ENCODE results near the gene BHLHA9. TPM values are rescaled to one million over a fixed set of nuclear protein-coding genes. Genes with fewer than 3 reads are reported as not detected.
A peak's percentile ranks its signal among the peaks of the same experiment; 100 is the strongest.

The BHLHA9 gene
- polyA plus RNA-seq, 4 donors: not detected

DNA sequence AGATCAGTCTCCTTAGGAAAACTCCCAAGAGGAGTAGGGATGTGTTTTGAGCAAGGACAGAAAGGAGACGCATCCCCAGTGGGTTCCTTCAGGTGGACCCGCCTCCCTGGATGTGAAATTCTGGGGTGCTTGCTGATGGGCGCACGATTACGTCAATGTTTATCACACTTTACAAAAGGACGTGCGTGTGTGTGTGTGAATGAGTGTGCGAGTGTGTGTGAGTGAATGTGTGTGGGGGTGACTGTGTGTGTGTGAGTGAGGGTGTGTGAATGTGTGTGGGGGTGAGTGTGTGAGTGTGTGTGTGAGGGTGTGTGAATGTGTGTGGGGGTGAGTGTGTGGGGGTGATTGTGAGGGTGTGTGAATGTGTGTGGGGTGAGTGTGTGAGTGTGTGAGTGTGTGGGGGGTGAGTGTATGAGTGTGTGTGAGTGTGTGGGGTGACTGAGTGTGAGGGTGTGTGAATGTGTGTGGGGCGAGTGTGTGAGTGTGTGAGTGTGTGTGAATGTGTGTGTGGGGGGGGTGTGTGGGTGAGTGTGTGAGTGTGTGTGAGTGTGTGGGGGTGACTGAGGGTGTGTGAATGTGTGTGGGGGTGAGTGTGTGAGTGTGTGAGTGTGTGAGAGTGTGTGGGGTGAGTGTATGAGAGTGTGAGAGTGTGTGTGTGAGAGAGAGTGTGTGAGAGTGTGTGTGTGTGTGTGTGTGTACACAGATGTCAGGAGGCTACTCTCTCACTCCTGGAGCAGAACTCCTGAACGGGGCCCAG lies 5.1 kb downstream of the BHLHA9 start:
- 72 to 80% (median 75%) methylated on average over 10 of the region's 10 CpGs for WGBS, 3 donors
- H3K4me3 ChIP-seq (ENCODE audit: low read depth in 1 of 3, low read length in 3 of 3): no peak overlapping the region
- H3K4me1 ChIP-seq (ENCODE audit: control insufficient read depth in 3 of 3, insufficient read depth in 2 of 3, low read depth in 1 of 3, low read length in 2 of 3): no peaks in the 10 kb centered on the region
- no peaks in the 10 kb centered on the region for H3K9me3 ChIP-seq (ENCODE audit: control insufficient read depth in 2 of 2, insufficient read depth in 1 of 2, low read depth in 1 of 2, low read length in 1 of 2)
- H3K27ac ChIP-seq (ENCODE audit: low read depth in 1 of 3, low read length in 2 of 3): no peak overlapping the region
- no peaks in the 10 kb centered on the region for H3K36me3 ChIP-seq (ENCODE audit: control insufficient read depth in 3 of 3, insufficient read depth in 2 of 3, low read depth in 1 of 3, low read length in 3 of 3)
- DNase-seq (no peak), FAIRE-seq (no peak)
- peaks cover 9 to 45% (median 14%) of the 10 kb centered on the region in 3 donors for H3K27me3 ChIP-seq (ENCODE audit: control insufficient read depth in 3 of 3, insufficient read depth in 3 of 3, low read length in 3 of 3)

DNA sequence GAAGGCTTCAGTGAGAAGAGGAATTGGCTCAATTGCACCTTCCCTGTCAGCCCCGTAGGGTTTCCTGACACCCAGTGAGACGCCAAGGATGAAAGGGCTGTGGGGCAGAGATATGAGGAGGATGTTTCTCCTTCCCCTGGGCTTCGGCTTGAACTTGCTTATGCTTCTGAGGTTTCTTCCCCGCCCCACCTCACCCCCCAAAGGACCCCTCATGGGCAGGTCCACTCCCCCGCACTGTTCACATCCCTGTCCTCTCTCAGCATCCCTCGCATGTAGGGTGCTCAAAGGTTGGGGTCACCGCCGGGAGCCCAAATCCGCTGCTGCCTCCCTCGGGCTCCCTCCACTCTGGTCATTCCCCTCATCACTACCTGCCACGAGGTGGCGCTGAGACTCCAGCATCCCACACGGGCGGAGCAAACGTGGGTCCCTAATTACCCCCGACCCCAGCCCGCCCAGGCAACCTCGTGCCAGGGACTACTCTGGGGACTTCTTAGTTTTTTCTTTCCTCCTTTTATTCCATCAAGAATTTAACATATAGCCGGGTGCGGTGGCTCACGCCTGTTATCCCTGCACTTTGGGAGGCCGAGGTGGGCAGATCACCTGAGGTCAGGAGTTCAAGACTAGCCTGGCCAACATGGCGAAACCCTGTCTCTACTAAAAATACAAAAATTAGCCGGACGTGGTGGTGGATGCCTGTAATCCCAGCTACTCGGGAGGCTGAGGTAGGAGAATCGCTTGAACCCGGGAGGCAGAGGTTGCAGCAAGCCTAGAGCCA lies 5.9 kb downstream of the BHLHA9 start:
- no peaks in the 10 kb centered on the region for H3K36me3 ChIP-seq (ENCODE audit: control insufficient read depth in 3 of 3, insufficient read depth in 2 of 3, low read depth in 1 of 3, low read length in 3 of 3)
- WGBS, 3 donors: 23 to 24% (median 23%) methylated on average over 26 to 28 of the region's 28 CpGs
- H3K9me3 ChIP-seq (ENCODE audit: control insufficient read depth in 2 of 2, insufficient read depth in 1 of 2, low read depth in 1 of 2, low read length in 1 of 2): no peaks in the 10 kb centered on the region
- FAIRE-seq (no peak), DNase-seq (peak; percentile 46 to 60)
- peaks cover 2 to 48% (median 13%) of the 10 kb centered on the region in 3 donors for H3K27me3 ChIP-seq (ENCODE audit: control insufficient read depth in 3 of 3, insufficient read depth in 3 of 3, low read length in 3 of 3)
- H3K4me3 ChIP-seq (ENCODE audit: low read depth in 1 of 3, low read length in 3 of 3): no peak overlapping the region
- no peak overlapping the region for H3K27ac ChIP-seq (ENCODE audit: low read depth in 1 of 3, low read length in 2 of 3)
- H3K4me1 ChIP-seq (ENCODE audit: control insufficient read depth in 3 of 3, insufficient read depth in 2 of 3, low read depth in 1 of 3, low read length in 2 of 3): no peaks in the 10 kb centered on the region

DNA sequence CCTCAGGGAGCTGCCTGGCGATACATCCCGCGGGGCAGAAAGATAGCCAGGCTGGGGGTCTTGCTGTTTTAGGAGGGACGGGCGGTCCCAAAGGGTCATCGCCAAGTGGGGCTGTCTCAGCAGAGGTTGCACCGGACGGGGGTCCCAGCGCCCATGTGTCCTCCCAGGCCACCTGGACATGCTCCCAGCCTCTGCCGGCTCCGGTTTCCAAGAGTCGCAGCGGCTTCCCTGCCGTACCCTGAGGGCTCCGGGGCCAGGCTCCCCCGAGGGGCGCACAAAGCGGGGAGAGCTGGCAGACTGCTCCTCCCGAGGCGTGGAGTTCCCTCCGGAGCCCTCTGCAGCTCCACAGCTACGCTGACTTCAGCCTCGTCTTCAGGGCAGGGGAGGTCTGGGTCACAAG lies 10.4 kb downstream of the BHLHA9 start:
- H3K27ac ChIP-seq (ENCODE audit: low read depth in 1 of 3, low read length in 2 of 3): no peak overlapping the region
- H3K4me1 ChIP-seq (ENCODE audit: control insufficient read depth in 3 of 3, insufficient read depth in 2 of 3, low read depth in 1 of 3, low read length in 2 of 3): no peaks in the 10 kb centered on the region
- H3K36me3 ChIP-seq (ENCODE audit: control insufficient read depth in 3 of 3, insufficient read depth in 2 of 3, low read depth in 1 of 3, low read length in 3 of 3): no peaks in the 10 kb centered on the region
- DNase-seq (no peak), FAIRE-seq (no peak)
- no peaks in the 10 kb centered on the region for H3K9me3 ChIP-seq (ENCODE audit: control insufficient read depth in 2 of 2, insufficient read depth in 1 of 2, low read depth in 1 of 2, low read length in 1 of 2)
- peaks cover 0 to 20% (median 2%) of the 10 kb centered on the region in 3 donors for H3K27me3 ChIP-seq (ENCODE audit: control insufficient read depth in 3 of 3, insufficient read depth in 3 of 3, low read length in 3 of 3)
- no peak overlapping the region for H3K4me3 ChIP-seq (ENCODE audit: low read depth in 1 of 3, low read length in 3 of 3)
- 73 to 82% (median 80%) methylated on average over 21 to 23 of the region's 23 CpGs for WGBS, 3 donors

DNA sequence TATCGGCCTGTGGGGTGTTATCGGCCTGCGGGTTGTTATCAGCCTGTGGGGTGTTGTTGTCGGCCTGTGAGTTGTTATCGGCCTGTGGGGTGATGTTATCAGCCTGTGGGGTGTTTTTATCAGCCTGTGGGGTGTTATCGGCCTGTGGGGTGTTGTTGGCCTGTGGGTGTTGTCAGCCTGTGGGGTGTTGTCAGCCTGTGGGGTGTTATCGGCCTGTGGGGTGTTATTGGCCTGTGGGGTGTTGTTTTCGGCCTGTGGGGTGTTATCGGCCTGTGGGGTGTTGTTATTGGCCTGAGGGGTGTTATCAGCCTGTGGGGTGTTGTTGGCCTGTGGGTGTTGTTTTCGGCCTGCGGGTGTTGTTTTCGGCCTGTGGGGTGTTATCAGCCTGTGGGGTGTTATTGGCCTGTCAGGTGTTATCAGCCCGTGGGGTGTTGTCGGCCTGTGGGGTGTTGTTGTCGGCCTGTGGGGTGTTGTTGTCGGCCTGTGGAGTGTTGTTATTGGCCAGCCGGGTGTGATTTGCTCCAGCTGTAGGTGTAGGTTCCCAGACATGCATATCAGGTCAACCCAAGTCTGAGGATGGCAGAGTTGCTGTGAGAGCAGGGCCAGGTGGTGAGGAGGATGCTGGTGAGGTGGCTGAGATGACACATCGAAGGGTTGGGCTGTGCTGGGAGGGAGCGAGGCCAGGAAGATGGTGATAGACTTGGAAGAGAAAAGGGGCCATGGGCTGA lies 16.3 kb downstream of the BHLHA9 start:
- FAIRE-seq (no peak), DNase-seq (no peak)
- no peaks in the 10 kb centered on the region for H3K27me3 ChIP-seq (ENCODE audit: control insufficient read depth in 3 of 3, insufficient read depth in 3 of 3, low read length in 3 of 3)
- no peak overlapping the region for H3K27ac ChIP-seq (ENCODE audit: low read depth in 1 of 3, low read length in 2 of 3)
- H3K4me1 ChIP-seq (ENCODE audit: control insufficient read depth in 3 of 3, insufficient read depth in 2 of 3, low read depth in 1 of 3, low read length in 2 of 3): no peaks in the 10 kb centered on the region
- H3K36me3 ChIP-seq (ENCODE audit: control insufficient read depth in 3 of 3, insufficient read depth in 2 of 3, low read depth in 1 of 3, low read length in 3 of 3): no peaks in the 10 kb centered on the region
- no peak overlapping the region for H3K4me3 ChIP-seq (ENCODE audit: low read depth in 1 of 3, low read length in 3 of 3)
- peaks cover 0 to 20% of the 10 kb centered on the region in 2 donors for H3K9me3 ChIP-seq (ENCODE audit: control insufficient read depth in 2 of 2, insufficient read depth in 1 of 2, low read depth in 1 of 2, low read length in 1 of 2)
- 79 to 86% (median 84%) methylated on average over 18 to 19 of the region's 19 CpGs for WGBS, 3 donors

DNA sequence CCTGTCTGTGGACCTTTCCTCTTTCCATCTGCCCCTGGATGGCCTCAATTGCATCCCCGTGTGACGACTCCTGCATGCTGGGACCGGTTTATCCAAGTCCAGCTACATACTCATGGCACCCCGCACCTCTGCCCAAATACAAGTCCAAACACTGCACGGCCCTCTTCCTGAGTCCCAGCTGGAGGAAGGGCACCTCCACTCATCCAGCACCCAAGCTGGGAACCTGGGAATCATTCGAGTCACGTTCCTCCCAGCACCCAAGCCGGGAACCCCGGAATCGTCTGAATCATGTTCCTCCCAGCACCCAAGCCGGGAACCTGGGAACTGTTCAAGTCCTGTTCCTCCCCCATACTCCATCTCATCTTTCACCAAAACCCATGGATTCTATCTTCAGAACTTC lies 19.5 kb downstream of the BHLHA9 start:
- H3K4me1 ChIP-seq (ENCODE audit: control insufficient read depth in 3 of 3, insufficient read depth in 2 of 3, low read depth in 1 of 3, low read length in 2 of 3): no peaks in the 10 kb centered on the region
- 86 to 91% (median 89%) methylated on average over 11 of the region's 11 CpGs for WGBS, 3 donors
- H3K9me3 ChIP-seq (ENCODE audit: control insufficient read depth in 2 of 2, insufficient read depth in 1 of 2, low read depth in 1 of 2, low read length in 1 of 2): peaks cover 0 to 20% of the 10 kb centered on the region in 2 donors
- FAIRE-seq (no peak), DNase-seq (no peak)
- H3K4me3 ChIP-seq (ENCODE audit: low read depth in 1 of 3, low read length in 3 of 3): no peak overlapping the region
- H3K27ac ChIP-seq (ENCODE audit: low read depth in 1 of 3, low read length in 2 of 3): no peak overlapping the region
- no peaks in the 10 kb centered on the region for H3K27me3 ChIP-seq (ENCODE audit: control insufficient read depth in 3 of 3, insufficient read depth in 3 of 3, low read length in 3 of 3)
- H3K36me3 ChIP-seq (ENCODE audit: control insufficient read depth in 3 of 3, insufficient read depth in 2 of 3, low read depth in 1 of 3, low read length in 3 of 3): no peaks in the 10 kb centered on the region

DNA sequence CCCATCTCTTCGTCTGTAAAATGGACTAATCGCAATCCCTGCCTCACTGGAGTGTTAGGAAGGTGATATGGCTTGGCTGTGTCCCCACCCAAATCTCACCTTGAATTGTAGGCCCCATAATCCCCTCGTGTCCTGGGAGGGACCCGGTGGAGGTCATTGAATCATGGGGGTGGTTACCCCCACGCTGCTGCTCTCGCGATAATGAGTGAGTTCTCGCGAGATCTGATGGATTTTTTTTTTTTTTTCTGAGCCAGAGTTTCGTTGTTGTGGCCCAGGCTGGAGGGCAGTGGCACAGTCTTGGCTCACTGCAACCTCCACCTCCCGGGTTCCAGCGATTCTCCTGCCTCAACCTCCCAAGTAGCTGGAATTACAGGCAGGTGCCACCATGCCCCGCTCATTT lies 20.4 kb downstream of the BHLHA9 start:
- H3K4me1 ChIP-seq (ENCODE audit: control insufficient read depth in 3 of 3, insufficient read depth in 2 of 3, low read depth in 1 of 3, low read length in 2 of 3): no peaks in the 10 kb centered on the region
- no peaks in the 10 kb centered on the region for H3K36me3 ChIP-seq (ENCODE audit: control insufficient read depth in 3 of 3, insufficient read depth in 2 of 3, low read depth in 1 of 3, low read length in 3 of 3)
- no peak overlapping the region for H3K4me3 ChIP-seq (ENCODE audit: low read depth in 1 of 3, low read length in 3 of 3)
- DNase-seq: no peak
- H3K27me3 ChIP-seq (ENCODE audit: control insufficient read depth in 3 of 3, insufficient read depth in 3 of 3, low read length in 3 of 3): peaks cover 0 to 2% (median 0%) of the 10 kb centered on the region in 3 donors
- FAIRE-seq: no peak
- H3K27ac ChIP-seq (ENCODE audit: low read depth in 1 of 3, low read length in 2 of 3): no peak overlapping the region
- peaks cover 0 to 20% of the 10 kb centered on the region in 2 donors for H3K9me3 ChIP-seq (ENCODE audit: control insufficient read depth in 2 of 2, insufficient read depth in 1 of 2, low read depth in 1 of 2, low read length in 1 of 2)
- 93 to 96% (median 93%) methylated on average over 12 to 13 of the region's 13 CpGs for WGBS, 3 donors

DNA sequence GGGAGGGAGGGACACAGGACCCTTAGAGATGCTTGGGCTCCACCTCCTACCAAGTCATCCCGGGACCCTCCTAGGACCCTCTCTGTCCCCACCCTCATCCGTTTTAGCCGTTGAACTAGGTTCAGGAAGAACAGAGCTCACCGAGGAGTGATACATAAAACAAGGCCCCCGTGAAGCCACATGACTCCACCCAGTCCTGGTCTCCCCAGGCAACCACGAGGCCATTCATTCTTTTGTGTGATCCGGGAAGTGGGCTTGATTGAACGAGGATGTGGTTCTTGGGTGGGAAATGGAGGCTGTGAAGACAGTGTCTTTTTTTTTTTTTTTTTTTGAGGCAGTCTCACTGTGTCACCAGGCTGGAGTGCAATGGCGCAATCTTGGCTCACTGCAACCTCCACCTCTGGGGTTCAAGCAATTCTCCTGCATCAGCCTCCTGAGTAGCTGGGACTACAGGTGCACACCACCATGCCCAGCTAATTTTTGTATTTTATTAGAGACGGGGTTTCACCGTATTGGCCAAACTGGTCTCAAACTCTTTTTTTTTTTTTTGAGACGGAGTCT lies 24.0 kb downstream of the BHLHA9 start:
- 58 to 66% (median 63%) methylated on average over 12 of the region's 12 CpGs for WGBS, 3 donors
- no peak for FAIRE-seq
- peak in 1 of 2 donors; percentile 76 for DNase-seq

DNA sequence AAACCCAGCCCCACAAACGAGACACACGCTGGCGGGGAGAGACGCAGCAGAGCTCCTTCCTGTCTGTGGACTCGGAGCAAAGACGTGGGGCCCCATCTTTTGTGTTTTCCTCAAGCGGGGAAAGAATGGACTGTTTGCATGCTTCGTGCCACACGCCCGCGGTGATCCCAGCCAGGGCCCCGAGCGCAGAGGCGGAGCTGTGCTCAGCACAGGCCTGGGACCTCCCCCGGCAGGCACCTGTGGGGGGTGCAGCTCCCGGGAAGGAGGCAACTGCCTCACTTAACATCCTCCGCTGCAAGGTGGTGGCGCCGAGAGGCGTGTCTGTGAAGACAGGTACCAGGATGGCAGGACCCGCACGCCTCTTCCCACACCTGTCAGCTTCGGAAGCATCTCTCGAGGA lies 28.4 kb downstream of the BHLHA9 start:
- no peak overlapping the region for H3K27ac ChIP-seq (ENCODE audit: low read depth in 1 of 3, low read length in 2 of 3)
- peaks cover 0 to 3% (median 0%) of the 10 kb centered on the region in 3 donors for H3K4me1 ChIP-seq (ENCODE audit: control insufficient read depth in 3 of 3, insufficient read depth in 2 of 3, low read depth in 1 of 3, low read length in 2 of 3)
- H3K9me3 ChIP-seq (ENCODE audit: control insufficient read depth in 2 of 2, insufficient read depth in 1 of 2, low read depth in 1 of 2, low read length in 1 of 2): no peaks in the 10 kb centered on the region
- peaks cover 0 to 32% (median 5%) of the 10 kb centered on the region in 3 donors for H3K27me3 ChIP-seq (ENCODE audit: control insufficient read depth in 3 of 3, insufficient read depth in 3 of 3, low read length in 3 of 3)
- 5 to 14% (median 8%) methylated on average over 24 of the region's 24 CpGs for WGBS, 3 donors
- no peak overlapping the region for H3K4me3 ChIP-seq (ENCODE audit: low read depth in 1 of 3, low read length in 3 of 3)
- H3K36me3 ChIP-seq (ENCODE audit: control insufficient read depth in 3 of 3, insufficient read depth in 2 of 3, low read depth in 1 of 3, low read length in 3 of 3): no peaks in the 10 kb centered on the region
- DNase-seq (peak; percentile 6 to 48), FAIRE-seq (no peak)

More for the DNA sequence above, 24.0 kb downstream of the BHLHA9 start:
- Histone ChIP-seq H3K9me3 (ENCODE audit: control insufficient read depth in 2 of 2, insufficient read depth in 1 of 2, low read depth in 1 of 2, low read length in 1 of 2) (peaks cover 0 to 5% of the 10 kb centered on the region in 2 donors), H3K4me3 (ENCODE audit: low read depth in 1 of 3, low read length in 3 of 3) (no peak overlapping the region), H3K27ac (ENCODE audit: low read depth in 1 of 3, low read length in 2 of 3) (no peak overlapping the region), H3K4me1 (ENCODE audit: control insufficient read depth in 3 of 3, insufficient read depth in 2 of 3, low read depth in 1 of 3, low read length in 2 of 3) (peaks cover 0 to 3% (median 0%) of the 10 kb centered on the region in 3 donors), H3K27me3 (ENCODE audit: control insufficient read depth in 3 of 3, insufficient read depth in 3 of 3, low read length in 3 of 3) (peaks cover 0 to 20% (median 2%) of the 10 kb centered on the region in 3 donors), H3K36me3 (ENCODE audit: control insufficient read depth in 3 of 3, insufficient read depth in 2 of 3, low read depth in 1 of 3, low read length in 3 of 3) (no peaks in the 10 kb centered on the region)

Measured in small intestine (tissue), 7 donors.